GM23338 (cell line): ENCODE measurements around the gene LRMDA. TPM values are rescaled to one million over a fixed set of nuclear protein-coding genes. Genes with fewer than 3 reads are reported as not detected.

Experiments
- ATAC-seq: fragments of 200-7000 bp; cut with Tn5 transposase; 3 replicates; pipeline ENCODE4 v1.9.1; 2020
- DNase-seq: peaks from one replicate; pipeline ENCODE4 v3.0.0-alpha.2; 2015; ENCODE audit warnings: low spot score
- H2AFZ ChIP-seq: fragments of 200-600 bp; sonication (generic); 2 replicates; pipeline ENCODE4 v1.8.0; 2016; ENCODE audit warnings: antibody characterized with exemption, mild to moderate bottlenecking, moderate library complexity
- H3F3A ChIP-seq: fragments of 200-600 bp; sonication (generic); replicated peaks from 2 replicates; pipeline ENCODE4 v1.8.0; 2017; ENCODE audit warnings: antibody characterized with exemption, mixed run types, low read depth
- H3K27ac ChIP-seq: fragments of 200-600 bp; sonication (generic); 2 replicates; pipeline ENCODE4 v1.6.1; 2016; ENCODE audit warnings: low read depth
- H3K27me3 ChIP-seq: fragments of 200-600 bp; sonication (generic); 2 replicates; pipeline ENCODE4 v1.8.0; 2016; ENCODE audit warnings: mild to moderate bottlenecking, mixed run types, moderate library complexity; ENCODE audit not compliant: insufficient read depth
- H3K36me3 ChIP-seq: fragments of 200-600 bp; sonication (generic); 2 replicates; pipeline ENCODE4 v1.8.0; 2016; ENCODE audit warnings: mild to moderate bottlenecking; ENCODE audit not compliant: insufficient read depth
- H3K4me1 ChIP-seq: fragments of 200-600 bp; sonication (generic); 2 replicates; pipeline ENCODE4 v1.8.0; 2016; ENCODE audit warnings: mild to moderate bottlenecking, moderate library complexity; ENCODE audit not compliant: insufficient read depth
- H3K4me2 ChIP-seq: fragments of 200-600 bp; sonication (generic); 2 replicates; pipeline ENCODE4 v1.7.1; 2017; ENCODE audit warnings: mixed run types
- H3K4me3 ChIP-seq: fragments of 200-600 bp; sonication (generic); 2 replicates; pipeline ENCODE4 v1.6.1; 2016; ENCODE audit warnings: mixed run types
- H3K79me2 ChIP-seq: fragments of 200-600 bp; sonication (generic); replicated peaks from 2 replicates; pipeline ENCODE4 v1.8.0; 2017; ENCODE audit warnings: mild to moderate bottlenecking; ENCODE audit not compliant: insufficient read depth
- H3K9me2 ChIP-seq: fragments of 200-600 bp; sonication (generic); 2 replicates; pipeline ENCODE4 v1.8.0; 2017; ENCODE audit not compliant: insufficient read depth
- H4K20me1 ChIP-seq: fragments of 200-600 bp; sonication (generic); replicated peaks from 2 replicates; pipeline ENCODE4 v1.8.0; 2017; ENCODE audit warnings: mild to moderate bottlenecking; ENCODE audit not compliant: insufficient read depth
- H3K27ac Mint-ChIP-seq: 2 replicates; pipeline ENCODE4 v1.8.0; 2020; ENCODE audit warnings: inconsistent platforms, mild to moderate bottlenecking, moderate library complexity, mixed read lengths
- H3K27me3 Mint-ChIP-seq: 3 replicates; pipeline ENCODE4 v1.8.0; 2022; ENCODE audit warnings: low read depth, mild to moderate bottlenecking, moderate library complexity, mixed read lengths, inconsistent platforms; ENCODE audit not compliant: insufficient read depth, poor library complexity
- H3K36me3 Mint-ChIP-seq: 3 replicates; pipeline ENCODE4 v1.8.0; 2021; ENCODE audit warnings: low read depth, mild to moderate bottlenecking, inconsistent platforms, moderate library complexity, mixed read lengths
- H3K4me1 Mint-ChIP-seq: 3 replicates; pipeline ENCODE4 v1.8.0; 2020; ENCODE audit warnings: mild to moderate bottlenecking, inconsistent platforms, mixed read lengths
- H3K4me3 Mint-ChIP-seq: 3 replicates; pipeline ENCODE4 v1.8.0; 2021; ENCODE audit warnings: moderate library complexity, mild to moderate bottlenecking, inconsistent platforms, mixed read lengths
- H3K9me3 Mint-ChIP-seq: 3 replicates; pipeline ENCODE4 v1.8.0; 2020; ENCODE audit warnings: moderate library complexity, mild to moderate bottlenecking, inconsistent platforms, mixed read lengths
- CTCF ChIP-seq, 2 experiments: fragments of 200-600 bp in 1 of 2; sonication (generic) in 1 of 2; conservative IDR thresholded peaks; 2 replicates each; pipeline versions ENCODE4 v1.5.1 to v1.6.1; 2016 to 2017; ENCODE audit warnings: antibody characterized with exemption in 2 of 2, low read depth in 2 of 2, mild to moderate bottlenecking in 2 of 2, moderate library complexity in 1 of 2
- EZH2 ChIP-seq: fragments of 200-600 bp; sonication (generic); IDR thresholded peaks from one replicate; pipeline ENCODE4 v1.8.0; 2017; ENCODE audit warnings: antibody characterized with exemption, mild to moderate bottlenecking, low read depth; ENCODE audit not compliant: unreplicated experiment
- EZH2phosphoT487 ChIP-seq: fragments of 200-600 bp; sonication (generic); IDR thresholded peaks from one replicate; pipeline ENCODE4 v1.8.1; 2018; ENCODE audit warnings: antibody characterized with exemption; ENCODE audit not compliant: unreplicated experiment
- JUNB ChIP-seq: IDR thresholded peaks from one replicate; pipeline ENCODE4 v1.6.1; 2016; ENCODE audit warnings: antibody characterized with exemption; ENCODE audit not compliant: unreplicated experiment
- POLR2AphosphoS5 ChIP-seq: IDR thresholded peaks from 2 replicates; pipeline ENCODE4 v1.6.1; 2016; ENCODE audit warnings: antibody characterized with exemption, low read depth
- ZNF114 ChIP-seq: fragments of 250-450 bp; sonication (Bioruptor Pico); IDR thresholded peaks from 2 replicates; pipeline ENCODE4 v1.5.0; 2020; ENCODE audit warnings: mild to moderate bottlenecking, moderate library complexity
- ZNF331 ChIP-seq: fragments of 250-450 bp; sonication (Bioruptor Pico); IDR thresholded peaks from 2 replicates; pipeline ENCODE4 v1.5.0; 2020; ENCODE audit warnings: low read depth, mild to moderate bottlenecking, moderate library complexity
- ZNF462 ChIP-seq: fragments of 250-450 bp; sonication (Bioruptor Pico); IDR thresholded peaks from 2 replicates; pipeline ENCODE4 v1.5.0; 2020; ENCODE audit warnings: mild to moderate bottlenecking, moderate library complexity
- polyA plus RNA-seq: library from polyadenylated mRNA; unstranded; fragments of >200 nt; fragmentation: Nextera tagmentation; extraction: Ambion mirVana; gene quantifications from 2 replicates; pipeline ENCODE4 v1.2.1, GENCODE V29; 2016
- total RNA-seq: library from RNA; depleted of rRNA; stranded (reverse); fragments of >200 nt; shearing (Covaris generic); gene quantifications from 2 replicates; pipeline ENCODE4 v1.2.3, GENCODE V29; 2014

The LRMDA gene
- total and polyA plus RNA-seq, 2 experiments from 2014 or later = 0.90 to 1.8 TPM

- Mint-ChIP-seq H3K27me3 (peaks cover 1% of the 10 kb centered on the region), H3K9me3 (no peaks in the 10 kb centered on the region), H3K27ac (no peak overlapping the region), H3K4me3 (no peak overlapping the region), H3K36me3 (no peaks in the 10 kb centered on the region), H3K4me1 (no peaks in the 10 kb centered on the region)
- no peak for TF ChIP-seq ZNF114
- no peak for TF ChIP-seq ZNF462 (CRISPR knock-in tag)
- TF ChIP-seq POLR2AphosphoS5 = no peak
- TF ChIP-seq EZH2 = no peak
- no peak for TF ChIP-seq CTCF (conservative IDR thresholded peaks at IDR 0.05; ENCODE audit: low read depth in 2 of 2)
- TF ChIP-seq EZH2phosphoT487 = no peak
- no peak for TF ChIP-seq ZNF331 (CRISPR knock-in tag)
- no peak for TF ChIP-seq JUNB
- Histone ChIP-seq H3K27me3 (no peaks in the 10 kb centered on the region), H3K4me2 (no peak overlapping the region), H3K79me2 (no peaks in the 10 kb centered on the region), H4K20me1 (no peaks in the 10 kb centered on the region), H2AFZ (no peak overlapping the region), H3F3A (no peaks in the 10 kb centered on the region), H3K9me2 (no peaks in the 10 kb centered on the region), H3K4me1 (no peaks in the 10 kb centered on the region), H3K36me3 (no peaks in the 10 kb centered on the region), H3K27ac (no peak overlapping the region), H3K4me3 (no peak overlapping the region)
- DNase-seq (no peak), ATAC-seq (no peak)
These were observed 453.4 kb downstream of the LRMDA start for GRCh38 chr10:75884808-75885207.
